ES-I3 (cell line): ENCODE measurements around the gene APOA5.
A peak's percentile ranks its signal among the peaks of the same experiment; 100 is the strongest.
"Not testable (repeated sequence)": the region's sequence is repeated elsewhere in the genome, so short reads cannot be mapped to it uniquely, and the experiment has no call there.

ENCODE experiments used
- H3K36me3 ChIP-seq: 2 replicates; pipeline ENCODE4 v1.6.1; 2013; ENCODE audit warnings: mild to moderate bottlenecking, low read length, control low read depth, moderate library complexity; ENCODE audit not compliant: insufficient read depth
- H3K4me1 ChIP-seq: 2 replicates; pipeline ENCODE4 v1.6.1; 2013; ENCODE audit warnings: mild to moderate bottlenecking, control low read depth, low read length; ENCODE audit not compliant: insufficient read depth
- H3K9ac ChIP-seq: 2 replicates; pipeline ENCODE4 v1.6.1; 2013; ENCODE audit warnings: low read depth, mild to moderate bottlenecking, low read length, moderate library complexity
- H3K9me3 ChIP-seq: 2 replicates; pipeline ENCODE4 v1.6.1; 2013; ENCODE audit warnings: mild to moderate bottlenecking, low read length, moderate library complexity; ENCODE audit not compliant: control insufficient read depth, insufficient read depth

APOA5 gene

GRCh38 chr11:116791813-116792143 is at the start of gene APOA5:
Gene APOA5 (minus strand): TSS chr11:116791879. CDS start chr11:116791860, 19 bp downstream.
- no peaks in the 10 kb centered on the region for H3K9me3 ChIP-seq
- H3K36me3 ChIP-seq, result no peaks in the 10 kb centered on the region
- H3K9ac ChIP-seq, result no peak within 1 kb of the TSS
- H3K4me1 ChIP-seq, result no peaks in the 10 kb centered on the region

GRCh38 chr11:116840746-116841296 is 49.1 kb upstream of the APOA5 start:
- no peak overlapping the region for H3K9ac ChIP-seq
- no peaks in the 10 kb centered on the region for H3K9me3 ChIP-seq
- peaks cover 10% of the 10 kb centered on the region; the same call in 1 of the 2 replicates for H3K4me1 ChIP-seq
- H3K36me3 ChIP-seq, result peaks cover 3% of the 10 kb centered on the region; the same call in 1 of the 2 replicates

GRCh38 chr11:116840224-116840745 is 48.6 kb upstream of the APOA5 start:
- H3K9ac ChIP-seq, result no peak overlapping the region
- H3K4me1 ChIP-seq, result peaks cover 10% of the 10 kb centered on the region; the same call in 1 of the 2 replicates
- no peaks in the 10 kb centered on the region for H3K9me3 ChIP-seq
- H3K36me3 ChIP-seq, result peaks cover 2% of the 10 kb centered on the region; the same call in 1 of the 2 replicates

GRCh38 chr11:116838321-116839084 is 46.8 kb upstream of the APOA5 start:
- no peaks in the 10 kb centered on the region for H3K36me3 ChIP-seq
- H3K9ac ChIP-seq, result no peak overlapping the region
- H3K9me3 ChIP-seq, result no peaks in the 10 kb centered on the region
- peaks cover 10% of the 10 kb centered on the region; the same call in 1 of the 2 replicates for H3K4me1 ChIP-seq

- Histone ChIP-seq H3K9me3 (no peaks in the 10 kb centered on the region), H3K4me1 (peaks cover 10% of the 10 kb centered on the region; the same call in 1 of the 2 replicates), H3K36me3 (no peaks in the 10 kb centered on the region), H3K9ac (no peak within 1 kb of the TSS)
Measured at GRCh38 chr11:116837231-116838091, 45.8 kb upstream of the APOA5 start, which contains the start of gene APOA1. Gene APOA1 (minus strand): TSS chr11:116837622. CDS start chr11:116837387, 235 bp downstream.

GRCh38 chr11:116836632-116836991 is 44.9 kb upstream of the APOA5 start:
- Histone ChIP-seq H3K4me1 (peaks cover 10% of the 10 kb centered on the region; the same call in 1 of the 2 replicates), H3K36me3 (no peaks in the 10 kb centered on the region), H3K9ac (no peak overlapping the region), H3K9me3 (no peaks in the 10 kb centered on the region)

- H3K4me1 ChIP-seq, result peaks cover 10% of the 10 kb centered on the region; the same call in 1 of the 2 replicates
- no peaks in the 10 kb centered on the region for H3K9me3 ChIP-seq
- no peaks in the 10 kb centered on the region for H3K36me3 ChIP-seq
- peak overlapping the region; percentile 41; the same call in 1 of the 2 replicates for H3K9ac ChIP-seq
Measured at GRCh38 chr11:116835791-116836631, 44.3 kb upstream of the APOA5 start.

- Histone ChIP-seq H3K9ac (peak overlapping the region; percentile 41), H3K9me3 (no peaks in the 10 kb centered on the region), H3K36me3 (no peaks in the 10 kb centered on the region), H3K4me1 (peaks cover 10% of the 10 kb centered on the region; the same call in 1 of the 2 replicates)
Measured at GRCh38 chr11:116835042-116835772, 43.5 kb upstream of the APOA5 start.

GRCh38 chr11:116834535-116835041 is 42.9 kb upstream of the APOA5 start:
- not testable (repeated sequence) for H3K36me3 ChIP-seq, H3K9ac ChIP-seq, H3K9me3 ChIP-seq
- H3K4me1 ChIP-seq, result peaks cover 12% of the 10 kb centered on the region; the same call in 1 of the 2 replicates

GRCh38 chr11:116833816-116834534 is 42.3 kb upstream of the APOA5 start:
- H3K36me3 ChIP-seq, result no peaks in the 10 kb centered on the region
- H3K9me3 ChIP-seq, result no peaks in the 10 kb centered on the region
- H3K4me1 ChIP-seq, result peaks cover 16% of the 10 kb centered on the region; the same call in 1 of the 2 replicates
- H3K9ac ChIP-seq, result no peak overlapping the region

GRCh38 chr11:116833491-116833815 is 41.8 kb upstream of the APOA5 start:
- Histone ChIP-seq H3K36me3 (no peaks in the 10 kb centered on the region), H3K4me1 (peaks cover 16% of the 10 kb centered on the region; the same call in 1 of the 2 replicates), H3K9me3 (no peaks in the 10 kb centered on the region), H3K9ac (no peak overlapping the region)
